ENCODE results near the gene ERG. TPM values are rescaled to one million over a fixed set of nuclear protein-coding genes. Genes with fewer than 3 reads are reported as not detected.

The ERG gene
- total and polyA plus RNA-seq, 2 experiments from 2014 or later = 0.14 to 0.44 TPM

GRCh38 chr21:38388203-38388602, 110.1 kb downstream of the ERG start:
- Histone ChIP-seq H3K27ac (ENCODE audit: low read depth) (no peak overlapping the region), H3K4me2 (no peak overlapping the region), H3F3A (replicated peaks; ENCODE audit: low read depth) (no peaks in the 10 kb centered on the region), H3K9me2 (ENCODE audit: insufficient read depth) (0 out of 2 replicates have a peak, but pooled peaks cover 4% of the 10 kb centered on the region), H3K4me1 (ENCODE audit: insufficient read depth) (peaks cover 9% of the 10 kb centered on the region), H3K79me2 (replicated peaks; ENCODE audit: insufficient read depth) (no peaks in the 10 kb centered on the region), H2AFZ (no peak overlapping the region), H3K27me3 (ENCODE audit: insufficient read depth) (no peaks in the 10 kb centered on the region), H3K36me3 (ENCODE audit: insufficient read depth) (no peaks in the 10 kb centered on the region), H3K4me3 (no peak overlapping the region), H4K20me1 (replicated peaks; ENCODE audit: insufficient read depth) (no peaks in the 10 kb centered on the region)
- Mint-ChIP-seq H3K27ac (no peak overlapping the region), H3K36me3 (ENCODE audit: low read depth) (peaks cover 2% of the 10 kb centered on the region; the same call in 1 of the 3 replicates), H3K9me3 (no peaks in the 10 kb centered on the region), H3K27me3 (ENCODE audit: insufficient read depth, low read depth, poor library complexity) (no peaks in the 10 kb centered on the region), H3K4me3 (no peak overlapping the region), H3K4me1 (peaks cover 10% of the 10 kb centered on the region; the same call in 2 of the 3 replicates)
- DNase-seq (ENCODE audit: low spot score) (no peak), ATAC-seq (no peak)
- no peak for TF ChIP-seq ETS1 (IDR thresholded peaks at IDR 0.05)
- TF ChIP-seq JUNB (IDR thresholded peaks at IDR 0.05; ENCODE audit: unreplicated experiment) = no peak
- no peak for TF ChIP-seq EZH2 (IDR thresholded peaks at IDR 0.05; ENCODE audit: low read depth, unreplicated experiment)
- no peak for TF ChIP-seq CREB1 (CRISPR knock-in tag; IDR thresholded peaks at IDR 0.05; ENCODE audit: low read depth)
- no peak for TF ChIP-seq ZNF114 (CRISPR knock-in tag; IDR thresholded peaks at IDR 0.05)
- TF ChIP-seq ZNF331 (CRISPR knock-in tag; IDR thresholded peaks at IDR 0.05; ENCODE audit: low read depth) = no peak
- no peak for TF ChIP-seq CTCF (conservative IDR thresholded peaks at IDR 0.05; ENCODE audit: low read depth in 2 of 2)
- no peak for TF ChIP-seq ZNF462 (CRISPR knock-in tag; IDR thresholded peaks at IDR 0.05)
